GM12878 (cell line): ENCODE data around the gene AKAP1. TPM values are rescaled to one million over a fixed set of nuclear protein-coding genes. Genes with fewer than 3 reads are reported as not detected.

Experiments
- ATAC-seq: fragments of 200-7000 bp; cut with Tn5 transposase; 3 replicates; pipeline ENCODE4 v1.9.1; 2020; ENCODE audit warnings: mild to moderate bottlenecking, moderate library complexity
- BruUV-seq: library from RNA; stranded (reverse); fragments of 400-500 nt; replicated peaks from 2 replicates; lab custom pipeline; 2021; lab: Mats Ljungman, UMichigan
- CTCF ChIA-PET: fragments of 300-600 bp; sonication (Branson Sonifier 250); formaldehyde crosslinking; extraction: SDS; loops from one replicate; lab custom pipeline; 2021; ENCODE audit warnings: inconsistent platforms; lab: Yijun Ruan, JAX
- POLR2A ChIA-PET: fragments of 350-600 bp; formaldehyde crosslinking; extraction: SDS; loops from one replicate; lab custom pipeline; 2021; ENCODE audit warnings: inconsistent platforms; lab: Charles Lee
- RAD21 ChIA-PET: fragments of 300-600 bp; sonication (Branson Sonifier 250); formaldehyde crosslinking; loops from one replicate; lab custom pipeline; 2023; ENCODE audit warnings: antibody characterized with exemption; ENCODE audit not compliant: unreplicated experiment; lab: Charles Lee
- SMC1A ChIA-PET: fragments of 300-600 bp; sonication (Branson Sonifier 250); formaldehyde crosslinking; loops from one replicate; lab custom pipeline; 2023; ENCODE audit not compliant: unreplicated experiment, uncharacterized antibody; lab: Charles Lee
- DNase-seq: peaks from one replicate; pipeline ENCODE4 v3.0.0-alpha.2; 2011; ENCODE audit warnings: low read depth, low spot score
- FAIRE-seq: peaks from 3 replicates; lab custom pipeline; 2011; peaks lifted over from hg19 to GRCh38; lab: Jason Lieb, UNC
- H2AFZ ChIP-seq: 2 replicates; pipeline ENCODE4 v1.6.0; 2011; ENCODE audit warnings: low read depth, low read length, control low read depth; ENCODE audit not compliant: control insufficient read depth
- H3K27ac ChIP-seq: 2 replicates; pipeline ENCODE4 v1.5.1; 2011; ENCODE audit warnings: control low read depth; ENCODE audit not compliant: control insufficient read depth, insufficient read depth
- H3K27me3 ChIP-seq, 2 experiments: replicated peaks in 1 of 2; 2 replicates each; pipeline versions ENCODE4 v1.6.0 to v1.6.1; 2011; ENCODE audit warnings: low read length in 1 of 2; ENCODE audit not compliant: control insufficient read depth in 2 of 2, insufficient read depth in 2 of 2
- H3K36me3 ChIP-seq, 2 experiments: 2 replicates each; pipeline ENCODE4 v1.5.1; 2011; ENCODE audit warnings: low read length in 1 of 2; ENCODE audit not compliant: control insufficient read depth in 2 of 2, insufficient read depth in 2 of 2
- H3K4me1 ChIP-seq: 2 replicates; pipeline ENCODE4 v1.6.1; 2011; ENCODE audit warnings: mild to moderate bottlenecking, low read length, moderate library complexity, mixed read lengths; ENCODE audit not compliant: control insufficient read depth, insufficient read depth
- H3K4me2 ChIP-seq: 2 replicates; pipeline ENCODE4 v1.6.0; 2011; ENCODE audit warnings: control low read depth; ENCODE audit not compliant: control insufficient read depth, insufficient read depth
- H3K4me3 ChIP-seq: fragments of 200-600 bp; sonication (generic); 2 replicates; pipeline ENCODE4 v1.5.1; 2016
- H3K79me2 ChIP-seq: 2 replicates; pipeline ENCODE4 v1.6.0; 2011; ENCODE audit warnings: low read length; ENCODE audit not compliant: control insufficient read depth, insufficient read depth
- H3K9ac ChIP-seq: 2 replicates; pipeline ENCODE4 v1.8.0; 2011; ENCODE audit warnings: low read length, control low read depth, mixed read lengths; ENCODE audit not compliant: control insufficient read depth, insufficient read depth
- H3K9me3 ChIP-seq: replicated peaks from 3 replicates; pipeline ENCODE4 v1.5.1; 2011; ENCODE audit warnings: mild to moderate bottlenecking, low read length; ENCODE audit not compliant: control insufficient read depth, insufficient read depth
- H4K20me1 ChIP-seq: 2 replicates; pipeline ENCODE4 v1.6.0; 2011; ENCODE audit not compliant: control insufficient read depth, insufficient read depth
- GABPA ChIP-seq: IDR thresholded peaks from 2 replicates; pipeline ENCODE4 v1.6.1; 2014; ENCODE audit warnings: antibody characterized with exemption, low read depth, mild to moderate bottlenecking, inconsistent platforms
- NBN ChIP-seq: fragments of 450-650 bp; IDR thresholded peaks from 2 replicates; pipeline ENCODE4 v1.6.1; 2016
- NFYA ChIP-seq: IDR thresholded peaks from 2 replicates; pipeline ENCODE4 v1.6.1; 2011; ENCODE audit warnings: low read depth, mild to moderate bottlenecking, low read length, improper control_type of control experiment, borderline replicate concordance
- POLR2AphosphoS2 ChIP-seq: IDR thresholded peaks from 2 replicates; pipeline ENCODE4 v1.6.1; 2011; ENCODE audit warnings: low read depth, mild to moderate bottlenecking, low read length, improper control_type of control experiment, moderate library complexity
- RELA ChIP-seq: fragments of 450-650 bp; IDR thresholded peaks from 2 replicates; pipeline ENCODE4 v1.8.0; 2014; ENCODE audit warnings: borderline replicate concordance; ENCODE audit not compliant: partially characterized antibody
- RFX5 ChIP-seq: IDR thresholded peaks from 2 replicates; pipeline ENCODE4 v1.6.1; 2011; ENCODE audit warnings: low read depth, low read length, improper control_type of control experiment
- STAT1 ChIP-seq: fragments of 450-650 bp; conservative IDR thresholded peaks from 2 replicates; pipeline ENCODE4 v1.6.1; 2014; ENCODE audit warnings: antibody characterized with exemption, mild to moderate bottlenecking
- TARDBP ChIP-seq: IDR thresholded peaks from 2 replicates; pipeline ENCODE4 v1.6.1; 2016; ENCODE audit warnings: borderline replicate concordance
- USF2 ChIP-seq: IDR thresholded peaks from 2 replicates; pipeline ENCODE4 v1.6.1; 2011; ENCODE audit warnings: low read depth, low read length, improper control_type of control experiment, borderline replicate concordance
- ZNF687 ChIP-seq: fragments of 450-650 bp; IDR thresholded peaks from 2 replicates; pipeline ENCODE4 v1.6.1; 2017; ENCODE audit warnings: mild to moderate bottlenecking, moderate library complexity
- WGBS: methylation state at CpG from one replicate; pipeline ENCODE4 v1.1.6; 2016; ENCODE audit warnings: low lambda C conversion rate; ENCODE audit not compliant: insufficient replicate concordance, insufficient coverage; ENCODE audit errors: missing lambda C conversion rate; 5-methylcytosine and 5-hydroxymethylcytosine counted together
- in situ Hi-C: fragments of 300-500 bp; cut with MboI; formaldehyde crosslinking; loops from 9 replicates; pipeline ENCODE4 v1.14.3; 2018; ENCODE audit warnings: mixed read lengths
- intact Hi-C: fragments of 100-400 bp; cut with micrococcal nuclease; formaldehyde crosslinking; loops from one replicate; pipeline ENCODE4 v1.14.2; 2022; ENCODE audit not compliant: unreplicated experiment
- polyA plus RNA-seq, 11 experiments: library from polyadenylated mRNA; depleted of rRNA in 4 of 11; unstranded in 6 of 11; stranded (reverse) in 5 of 11; fragments of >200 nt; fragmentation: Nextera tagmentation in 4 of 11; fragmentation: Illumina TruSeq in 1 of 11; extraction: Ambion mirVana in 4 of 11; extraction: Trizol in 1 of 11; gene quantifications; 1 replicate in 1 of 11; 2 replicates in 10 of 11; pipeline versions ENCODE4 v1.2.1 to v1.2.3, GENCODE V29; 2011 to 2016; ENCODE audit warnings: inconsistent platforms in 2 of 11, missing spikeins in 2 of 11, low read depth in 1 of 11
- total RNA-seq, 4 experiments: library from RNA; depleted of rRNA in 3 of 4; stranded (reverse); fragments of >200 nt in 3 of 4; fragmentation: Illumina TruSeq in 1 of 4; extraction: Trizol in 1 of 4; gene quantifications; 2 replicates each; pipeline versions ENCODE4 v1.2.1 to v1.2.3, GENCODE V29; 2013 to 2021

Gene AKAP1
- total and polyA plus RNA-seq, 10 of the 15 experiments (the other 5 are each of a cell fraction or from before 2014, with no cell fraction given) = 11.9 to 50.5 (median 38.1) TPM

GRCh38 chr17:57151798-57152197, 66.8 kb downstream of the AKAP1 start (continued):
- TF ChIP-seq USF2 (no peak), STAT1 (no peak), ZNF687 (no peak), RELA (no peak)

DNA sequence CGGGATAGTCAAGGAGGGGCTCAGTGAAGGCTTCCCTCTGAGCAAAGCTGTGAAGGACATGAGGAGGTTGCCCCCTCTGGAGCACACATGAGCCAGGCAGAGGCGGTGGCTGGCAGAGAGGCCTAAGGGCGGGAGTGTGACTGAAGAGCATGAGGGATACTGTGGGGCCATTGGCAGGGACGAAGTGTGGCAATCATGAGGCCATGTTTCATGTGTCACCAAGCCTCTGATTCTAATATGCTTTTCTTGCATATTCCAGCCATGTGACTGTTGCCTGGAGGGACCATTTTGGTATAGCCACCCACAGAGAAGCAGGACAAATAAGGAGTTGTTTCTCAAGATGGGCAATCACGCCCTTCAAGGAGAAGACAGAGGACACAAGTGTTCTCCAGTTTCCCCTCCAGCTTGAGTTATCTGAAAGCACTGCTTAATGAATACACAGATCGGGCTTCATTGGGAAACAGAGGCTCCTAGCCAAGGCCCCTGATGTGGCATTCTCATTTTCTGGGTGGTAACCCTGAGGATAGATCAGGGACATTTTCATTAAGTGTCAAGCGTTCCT, 68.0 kb downstream of the AKAP1 start:
- BruUV-seq = no TSS peak
- Histone ChIP-seq H3K27me3 (no peaks in the 10 kb centered on the region; a peak in 1 of 4 replicates), H3K4me3 (no peak overlapping the region), H3K4me1 (peaks cover 2% of the 10 kb centered on the region; the same call in 1 of the 2 replicates), H3K79me2 (no peaks in the 10 kb centered on the region), H3K27ac (no peak overlapping the region), H3K36me3 (no peaks in the 10 kb centered on the region), H3K9me3 (peaks cover 1% of the 10 kb centered on the region; the same call in 2 of the 3 replicates), H3K4me2 (no peak overlapping the region), H2AFZ (no peak overlapping the region), H4K20me1 (no peaks in the 10 kb centered on the region), H3K9ac (no peak overlapping the region)
- intact Hi-C loops (no loop called here), in situ Hi-C loops (no loop called here)
- ChIA-PET POLR2A (no interaction called here), RAD21 (no interaction called here), SMC1A (no interaction called here), CTCF (interaction anchor here (1.1 kb wide), 1 partner anchor 24 kb away, joined by 3 read pairs; no protein-coding TSS in a partner anchor)
- TF ChIP-seq NBN = no peak
- TF ChIP-seq POLR2AphosphoS2 = no peak
- no peak for TF ChIP-seq NFYA
- TF ChIP-seq RFX5 = no peak
- no peak for TF ChIP-seq TARDBP
- no peak for TF ChIP-seq GABPA
- no peak for FAIRE-seq
- DNase-seq = no peak
- ATAC-seq = no peak
- WGBS = 59% methylated on average over 7 of the region's 7 CpGs
